Measurements from ENCODE around the gene PC. TPM values are rescaled to one million over a fixed set of nuclear protein-coding genes. Genes with fewer than 3 reads are reported as not detected.

The PC gene
- polyA plus RNA-seq, 1 of the 3 experiments (the other 2 are of a cell fraction) = 9.7 TPM

DNA sequence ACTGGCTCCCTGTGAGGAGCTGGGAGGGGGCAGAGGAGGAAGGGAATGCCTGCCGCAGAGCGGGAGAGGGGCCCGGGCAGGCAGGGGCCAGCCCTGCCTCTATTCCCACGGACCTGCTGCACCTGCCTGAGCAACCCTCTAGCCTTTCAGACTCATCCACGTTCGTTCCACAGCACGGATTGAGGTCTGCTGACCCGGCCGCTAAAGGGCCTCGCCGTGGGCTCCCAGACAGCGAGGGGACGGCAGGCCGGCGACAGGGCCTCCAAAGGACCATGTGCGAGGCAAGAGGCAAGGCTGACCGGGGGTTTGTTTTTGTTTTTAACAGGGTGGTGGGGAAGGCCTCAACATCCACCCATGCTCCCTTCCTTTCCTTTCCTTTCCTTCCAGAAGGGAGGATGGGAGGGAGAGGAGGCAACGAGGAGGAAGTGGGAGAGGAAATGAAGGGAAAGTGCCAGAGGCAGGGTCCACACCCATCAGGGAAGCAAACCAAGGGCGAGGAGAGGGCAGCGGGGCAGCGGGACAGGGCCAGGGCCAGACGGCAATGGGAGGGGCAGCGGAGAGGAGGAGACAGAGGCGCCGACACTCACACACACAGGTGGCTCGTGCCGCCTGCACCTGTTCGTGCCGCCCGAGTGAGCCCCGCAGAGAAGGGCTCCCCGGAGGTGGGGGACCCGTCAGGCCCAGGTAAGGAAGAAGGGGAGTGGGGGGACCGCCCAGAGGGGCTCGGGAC lies 93.8 kb downstream of the PC start:
- Histone ChIP-seq H3K27me3 (ENCODE audit: insufficient read depth) (no peaks in the 10 kb centered on the region), H3K79me2 (ENCODE audit: insufficient read depth) (no peaks in the 10 kb centered on the region), H3K4me2 (no peak overlapping the region), H3K27ac (ENCODE audit: low read depth in 2 of 2, low read length in 1 of 2) (no peak overlapping the region), H4K20me1 (ENCODE audit: insufficient read depth) (no peaks in the 10 kb centered on the region), H3K9me2 (no peaks in the 10 kb centered on the region), H2AFZ (ENCODE audit: low read depth) (no peak overlapping the region), H3K9me3 (no peaks in the 10 kb centered on the region), H3K9ac (no peak overlapping the region), H3K4me1 (ENCODE audit: control insufficient read depth in 1 of 2, insufficient read depth in 2 of 2, low read depth in 1 of 2, low read length in 1 of 2) (no peaks in the 10 kb centered on the region), H3F3A (replicated peaks; ENCODE audit: insufficient read depth) (no peaks in the 10 kb centered on the region), H3K4me3 (ENCODE audit: low read depth in 2 of 2, low read length in 1 of 2) (no peak overlapping the region), H3K36me3 (replicated peaks in 1 of 2; ENCODE audit: control insufficient read depth in 1 of 2, insufficient read depth in 2 of 2, low read length in 1 of 2) (peaks cover 0 to 2% of the 10 kb centered on the region in 2 experiments)
- ChIA-PET CTCF (interaction anchor here (0.9 to 3.1 kb wide), 2 partner anchors 19 to 112 kb away, joined by 3 to 12 read pairs; no protein-coding TSS in a partner anchor), POLR2A (no interaction called here)
- 85% methylated on average over 27 of the region's 35 CpGs for WGBS (ENCODE audit: low lambda C conversion rate)
- DNase-seq = no peak
- TF ChIP-seq, protein P1, sequence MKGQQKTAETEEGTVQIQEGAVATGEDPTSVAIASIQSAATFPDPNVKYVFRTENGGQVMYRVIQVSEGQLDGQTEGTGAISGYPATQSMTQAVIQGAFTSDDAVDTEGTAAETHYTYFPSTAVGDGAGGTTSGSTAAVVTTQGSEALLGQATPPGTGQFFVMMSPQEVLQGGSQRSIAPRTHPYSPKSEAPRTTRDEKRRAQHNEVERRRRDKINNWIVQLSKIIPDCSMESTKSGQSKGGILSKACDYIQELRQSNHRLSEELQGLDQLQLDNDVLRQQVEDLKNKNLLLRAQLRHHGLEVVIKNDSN (IDR thresholded peaks at IDR 0.05; ENCODE audit: borderline replicate concordance, low read depth) = no peak
- TF ChIP-seq, protein P2, sequence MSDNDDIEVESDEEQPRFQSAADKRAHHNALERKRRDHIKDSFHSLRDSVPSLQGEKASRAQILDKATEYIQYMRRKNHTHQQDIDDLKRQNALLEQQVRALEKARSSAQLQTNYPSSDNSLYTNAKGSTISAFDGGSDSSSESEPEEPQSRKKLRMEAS (IDR thresholded peaks at IDR 0.05; ENCODE audit: low read depth) = no peak
- TF ChIP-seq RFX5 (IDR thresholded peaks at IDR 0.05; ENCODE audit: low read length) (no peak), CHD2 (IDR thresholded peaks at IDR 0.05; ENCODE audit: low read length, partially characterized antibody) (no peak), TAF1 (IDR thresholded peaks at IDR 0.05; ENCODE audit: borderline replicate concordance, low read depth, low read length) (no peak), YY1 (IDR thresholded peaks at IDR 0.05; ENCODE audit: low read depth) (no peak), GABPA (IDR thresholded peaks at IDR 0.05; ENCODE audit: low read depth) (no peak), EZH2phosphoT487 (IDR thresholded peaks at IDR 0.05; ENCODE audit: borderline replicate concordance, low read depth) (no peak), FOXJ3 (CRISPR knock-in tag; IDR thresholded peaks at IDR 0.05) (no peak), FOXM1 (IDR thresholded peaks at IDR 0.05; ENCODE audit: low read depth) (no peak), GATA2 (CRISPR knock-in tag; IDR thresholded peaks at IDR 0.05) (no peak), NFIC (IDR thresholded peaks at IDR 0.05; ENCODE audit: borderline replicate concordance) (no peak), TEAD4 (IDR thresholded peaks at IDR 0.05; ENCODE audit: borderline replicate concordance, insufficient read depth) (no peak), SIN3A (IDR thresholded peaks at IDR 0.05; ENCODE audit: borderline replicate concordance, low read depth, low read length) (no peak), EP300 (IDR thresholded peaks at IDR 0.05; ENCODE audit: borderline replicate concordance in 1 of 2, low read depth in 1 of 2, low read length in 1 of 2) (no peak)
- TF ChIP-seq, protein P3, sequence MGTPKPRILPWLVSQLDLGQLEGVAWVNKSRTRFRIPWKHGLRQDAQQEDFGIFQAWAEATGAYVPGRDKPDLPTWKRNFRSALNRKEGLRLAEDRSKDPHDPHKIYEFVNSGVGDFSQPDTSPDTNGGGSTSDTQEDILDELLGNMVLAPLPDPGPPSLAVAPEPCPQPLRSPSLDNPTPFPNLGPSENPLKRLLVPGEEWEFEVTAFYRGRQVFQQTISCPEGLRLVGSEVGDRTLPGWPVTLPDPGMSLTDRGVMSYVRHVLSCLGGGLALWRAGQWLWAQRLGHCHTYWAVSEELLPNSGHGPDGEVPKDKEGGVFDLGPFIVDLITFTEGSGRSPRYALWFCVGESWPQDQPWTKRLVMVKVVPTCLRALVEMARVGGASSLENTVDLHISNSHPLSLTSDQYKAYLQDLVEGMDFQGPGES (IDR thresholded peaks at IDR 0.05; ENCODE audit: low read depth, low read length) = no peak
- TF ChIP-seq, protein P4, sequence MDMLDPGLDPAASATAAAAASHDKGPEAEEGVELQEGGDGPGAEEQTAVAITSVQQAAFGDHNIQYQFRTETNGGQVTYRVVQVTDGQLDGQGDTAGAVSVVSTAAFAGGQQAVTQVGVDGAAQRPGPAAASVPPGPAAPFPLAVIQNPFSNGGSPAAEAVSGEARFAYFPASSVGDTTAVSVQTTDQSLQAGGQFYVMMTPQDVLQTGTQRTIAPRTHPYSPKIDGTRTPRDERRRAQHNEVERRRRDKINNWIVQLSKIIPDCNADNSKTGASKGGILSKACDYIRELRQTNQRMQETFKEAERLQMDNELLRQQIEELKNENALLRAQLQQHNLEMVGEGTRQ (IDR thresholded peaks at IDR 0.05; ENCODE audit: borderline replicate concordance, low read depth, low read length) = no peak
- TF ChIP-seq, protein P5, sequence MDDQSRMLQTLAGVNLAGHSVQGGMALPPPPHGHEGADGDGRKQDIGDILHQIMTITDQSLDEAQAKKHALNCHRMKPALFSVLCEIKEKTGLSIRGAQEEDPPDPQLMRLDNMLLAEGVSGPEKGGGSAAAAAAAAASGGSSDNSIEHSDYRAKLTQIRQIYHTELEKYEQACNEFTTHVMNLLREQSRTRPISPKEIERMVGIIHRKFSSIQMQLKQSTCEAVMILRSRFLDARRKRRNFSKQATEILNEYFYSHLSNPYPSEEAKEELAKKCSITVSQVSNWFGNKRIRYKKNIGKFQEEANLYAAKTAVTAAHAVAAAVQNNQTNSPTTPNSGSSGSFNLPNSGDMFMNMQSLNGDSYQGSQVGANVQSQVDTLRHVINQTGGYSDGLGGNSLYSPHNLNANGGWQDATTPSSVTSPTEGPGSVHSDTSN (IDR thresholded peaks at IDR 0.05) = no peak

Data from SK-N-SH (cell line).